MCF 10A (cell line): ENCODE results near the gene ZNF90. TPM values are rescaled to one million over a fixed set of nuclear protein-coding genes. Genes with fewer than 3 reads are reported as not detected.
A peak's percentile ranks its signal among the peaks of the same experiment; 100 is the strongest.

ENCODE experiments used
- Bru-seq: library from RNA; stranded (reverse); fragments of 400-500 nt; gene quantifications from one replicate; lab custom pipeline; 2021; lab: Mats Ljungman, UMichigan
- BruChase-seq, 2 experiments: library from RNA; stranded (reverse); fragments of 400-500 nt; gene quantifications; one replicate each; lab custom pipeline; 2021; lab: Mats Ljungman, UMichigan
- BruUV-seq: library from RNA; stranded (reverse); fragments of 400-500 nt; replicated peaks from 2 replicates; lab custom pipeline; 2021; lab: Mats Ljungman, UMichigan
- CTCF ChIA-PET: fragments of 300-600 bp; sonication (Branson Sonifier 250); formaldehyde crosslinking; extraction: SDS; loops from one replicate; lab custom pipeline; 2021; ENCODE audit warnings: antibody characterized with exemption, inconsistent platforms; lab: Yijun Ruan, JAX
- POLR2A ChIA-PET: fragments of 300-600, 350-650 bp; sonication (Branson Sonifier 250); formaldehyde crosslinking; extraction: SDS; loops from one replicate; lab custom pipeline; 2020; ENCODE audit warnings: antibody characterized with exemption, inconsistent platforms; lab: Yijun Ruan, JAX
- DNase-seq: peaks from one replicate; pipeline ENCODE4 v3.0.0-alpha.2; 2018; ENCODE audit not compliant: unreplicated experiment
- H3K27ac Mint-ChIP-seq: one replicate; pipeline ENCODE4 v1.8.0; 2022; ENCODE audit warnings: mild to moderate bottlenecking, low read depth, mixed read lengths; ENCODE audit not compliant: unreplicated experiment
- H3K27me3 Mint-ChIP-seq: one replicate; pipeline ENCODE4 v1.8.0; 2022; ENCODE audit warnings: mixed read lengths; ENCODE audit not compliant: insufficient read depth, unreplicated experiment
- H3K36me3 Mint-ChIP-seq: one replicate; pipeline ENCODE4 v1.8.0; 2022; ENCODE audit warnings: mild to moderate bottlenecking, moderate library complexity, mixed read lengths; ENCODE audit not compliant: insufficient read depth, unreplicated experiment
- H3K4me1 Mint-ChIP-seq: one replicate; pipeline ENCODE4 v1.8.0; 2022; ENCODE audit warnings: mixed read lengths; ENCODE audit not compliant: insufficient read depth, unreplicated experiment
- H3K4me3 Mint-ChIP-seq: one replicate; pipeline ENCODE4 v1.8.0; 2022; ENCODE audit warnings: mild to moderate bottlenecking, moderate library complexity, mixed read lengths; ENCODE audit not compliant: unreplicated experiment
- H3K9me3 Mint-ChIP-seq: one replicate; pipeline ENCODE4 v1.8.0; 2022; ENCODE audit warnings: mixed read lengths; ENCODE audit not compliant: unreplicated experiment
- CTCF ChIP-seq: fragments of 200-600 bp; IDR thresholded peaks from one replicate; pipeline ENCODE4 v1.8.0; 2022; ENCODE audit warnings: antibody characterized with exemption, mild to moderate bottlenecking; ENCODE audit not compliant: unreplicated experiment
- intact Hi-C: fragments of 100-400 bp; cut with micrococcal nuclease; formaldehyde crosslinking; loops from 2 replicates; pipeline ENCODE4 v1.14.1; 2022
- long read RNA-seq: library from polyadenylated mRNA; stranded (forward); transcript quantifications from one replicate; pipeline ENCODE4 v2.0.0, GENCODE V29; 2022
- total RNA-seq: library from RNA; stranded (reverse); gene quantifications from 2 replicates; pipeline ENCODE4 v1.2.3, GENCODE V29; 2022

Gene ZNF90
- total RNA-seq (not detected in 2 replicates), Bru-seq, nascent RNA (percentile 3 among the genes with signal in this experiment), BruChase-seq, experiment 1, labeled RNA remaining after a 6-hour chase (percentile 6 among the genes with signal in this experiment), BruChase-seq, experiment 2, labeled RNA remaining after a 2-hour chase (not detected)
- long read RNA-seq: 0 reads

GRCh38 chr19:20077791-20078463, at the start of gene ZNF90:
Gene ZNF90 (plus strand): TSS chr19:20078000. CDS start chr19:20078133, 133 bp downstream.
- ChIA-PET POLR2A (no interaction called here), CTCF (interaction anchor here (0.6 kb wide), 1 partner anchor 891 kb away, joined by 3 read pairs; no protein-coding TSS in a partner anchor)
- intact Hi-C loops: no loop called here
- H3K4me3 Mint-ChIP-seq: no peak within 1 kb of the TSS
- DNase-seq: no peak
- no TSS peak for BruUV-seq
- peaks cover 21% of the 10 kb centered on the region for H3K9me3 Mint-ChIP-seq
- H3K27ac Mint-ChIP-seq: no peak within 1 kb of the TSS
- no peaks in the 10 kb centered on the region for H3K27me3 Mint-ChIP-seq
- TF ChIP-seq CTCF: no peak
- no peaks in the 10 kb centered on the region for H3K4me1 Mint-ChIP-seq
- no peaks in the 10 kb centered on the region for H3K36me3 Mint-ChIP-seq

GRCh38 chr19:20028611-20029010, 49.2 kb upstream of the ZNF90 start:
- POLR2A ChIA-PET: no interaction called here
- CTCF ChIA-PET: no interaction called here
- Mint-ChIP-seq H3K36me3 (peaks cover 6% of the 10 kb centered on the region), H3K27ac (no peak overlapping the region), H3K9me3 (peaks cover 2% of the 10 kb centered on the region), H3K27me3 (no peaks in the 10 kb centered on the region), H3K4me1 (no peaks in the 10 kb centered on the region), H3K4me3 (no peak overlapping the region)
- intact Hi-C loops: no loop called here
- no peak for TF ChIP-seq CTCF
- DNase-seq: no peak
- no TSS peak for BruUV-seq

GRCh38 chr19:20035935-20036334, 41.9 kb upstream of the ZNF90 start:
- no peaks in the 10 kb centered on the region for H3K27me3 Mint-ChIP-seq
- peaks cover 8% of the 10 kb centered on the region for H3K9me3 Mint-ChIP-seq
- no peaks in the 10 kb centered on the region for H3K36me3 Mint-ChIP-seq
- no peak overlapping the region for H3K27ac Mint-ChIP-seq
- ChIA-PET CTCF (no interaction called here), POLR2A (no interaction called here)
- no peak for TF ChIP-seq CTCF
- intact Hi-C loops: no loop called here
- H3K4me3 Mint-ChIP-seq: no peak overlapping the region
- no TSS peak for BruUV-seq
- DNase-seq: no peak
- H3K4me1 Mint-ChIP-seq: no peaks in the 10 kb centered on the region

GRCh38 chr19:20038358-20039202, 39.2 kb upstream of the ZNF90 start:
- no peak overlapping the region for H3K4me3 Mint-ChIP-seq
- DNase-seq: no peak
- H3K27ac Mint-ChIP-seq: no peak overlapping the region
- ChIA-PET CTCF (no interaction called here), POLR2A (no interaction called here)
- H3K36me3 Mint-ChIP-seq: no peaks in the 10 kb centered on the region
- TF ChIP-seq CTCF: no peak
- BruUV-seq: no TSS peak
- intact Hi-C loops: no loop called here
- no peaks in the 10 kb centered on the region for H3K4me1 Mint-ChIP-seq
- peaks cover 6% of the 10 kb centered on the region for H3K9me3 Mint-ChIP-seq
- H3K27me3 Mint-ChIP-seq: no peaks in the 10 kb centered on the region
